ENCODE measurements around the gene CFAP299.

- no peak for TF ChIP-seq EHMT2 (IDR thresholded peaks at IDR 0.05; ENCODE audit: borderline replicate concordance, low read depth, low read length)
- no peak for TF ChIP-seq ZNF740 (CRISPR knock-in tag; IDR thresholded peaks at IDR 0.05)
- no peak for TF ChIP-seq KAT8 (CRISPR knock-in tag; IDR thresholded peaks at IDR 0.05)
- TF ChIP-seq CTCF (CRISPR knock-in tag; IDR thresholded peaks at IDR 0.05), result no peak
- no peak for TF ChIP-seq ELF3 (CRISPR knock-in tag; IDR thresholded peaks at IDR 0.05)
- TF ChIP-seq KDM5A (IDR thresholded peaks at IDR 0.05; ENCODE audit: borderline replicate concordance, low read length), result no peak
- TF ChIP-seq ZNF564 (CRISPR knock-in tag; IDR thresholded peaks at IDR 0.05), result no peak
- TF ChIP-seq RFX5 (IDR thresholded peaks at IDR 0.05; ENCODE audit: low read depth, low read length), result no peak
- no peak for TF ChIP-seq MATR3 (CRISPR knock-in tag; IDR thresholded peaks at IDR 0.05)
- no peak for TF ChIP-seq ZNF143 (CRISPR knock-in tag; IDR thresholded peaks at IDR 0.05)
- TF ChIP-seq SNRNP70 (IDR thresholded peaks at IDR 0.05; ENCODE audit: low read depth, low read length), result no peak
- TF ChIP-seq ETV6 (CRISPR knock-in tag; conservative IDR thresholded peaks at IDR 0.05), result no peak
- TF ChIP-seq HCFC1 (IDR thresholded peaks at IDR 0.05; ENCODE audit: low read depth, low read length), result no peak
- TF ChIP-seq POLR2A (IDR thresholded peaks at IDR 0.05; ENCODE audit: insufficient read depth in 1 of 2, low read depth in 2 of 2, low read length in 2 of 2), result no peak
Measured at GRCh38 chr4:80386281-80386886, 50.9 kb downstream of the CFAP299 start.

Measured in HepG2 (cell line).